ENCODE results near the gene DPYSL5. TPM values are rescaled to one million over a fixed set of nuclear protein-coding genes. Genes with fewer than 3 reads are reported as not detected.

Gene DPYSL5
- total RNA-seq, 6 experiments from 2014 or later, result not detected

DNA sequence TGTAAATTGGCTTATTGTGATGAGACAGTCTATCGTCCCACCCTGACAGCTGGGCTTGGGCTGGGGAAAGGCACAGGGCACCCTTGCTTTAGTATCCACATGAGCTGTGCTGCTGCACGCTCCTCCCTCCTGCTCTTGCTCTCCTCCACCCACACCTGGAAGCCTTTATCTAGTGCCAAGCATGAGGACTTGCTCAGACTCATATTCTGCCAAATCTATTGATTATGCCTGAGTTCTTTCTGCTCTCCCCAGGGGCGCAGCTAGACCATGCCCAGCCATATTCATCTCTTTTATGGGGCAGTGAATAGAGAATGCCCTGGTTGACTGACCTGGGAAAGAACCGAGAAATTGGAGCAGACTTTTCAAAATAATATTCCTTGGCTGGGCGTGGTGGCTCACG is 29.0 kb upstream of the DPYSL5 start:
- H3K4me1 ChIP-seq, result no peaks in the 10 kb centered on the region
- H3K4me3 ChIP-seq, result no peak overlapping the region
- ATAC-seq, result no peak
- DNase-seq, result no peak
- no peaks in the 10 kb centered on the region for H3K36me3 ChIP-seq
- no peaks in the 10 kb centered on the region for H3K27me3 ChIP-seq
- intact Hi-C loops (cut with DNase I), result no loop called here
- no peak overlapping the region for H3K27ac ChIP-seq
- no peaks in the 10 kb centered on the region for H3K9me3 ChIP-seq
- WGBS (ENCODE audit: insufficient coverage, low coverage, low lambda C conversion rate, missing lambda C conversion rate), result 47% methylated on average over 5 of the region's 6 CpGs
- no peak for TF ChIP-seq CTCF (IDR thresholded peaks at IDR 0.05)
- TF ChIP-seq POLR2A (IDR thresholded peaks at IDR 0.05), result no peak

GRCh38 chr2:26820932-26821331 is 27.0 kb upstream of the DPYSL5 start:
- WGBS (ENCODE audit: insufficient coverage, low coverage, low lambda C conversion rate, missing lambda C conversion rate), result 60% methylated on average over 7 of the region's 7 CpGs
- no peak overlapping the region for H3K4me3 ChIP-seq
- ATAC-seq (no peak), DNase-seq (no peak)
- H3K27me3 ChIP-seq, result no peaks in the 10 kb centered on the region
- no peaks in the 10 kb centered on the region for H3K36me3 ChIP-seq
- no peaks in the 10 kb centered on the region for H3K4me1 ChIP-seq
- no peak overlapping the region for H3K27ac ChIP-seq
- no peaks in the 10 kb centered on the region for H3K9me3 ChIP-seq
- intact Hi-C loops (cut with DNase I), result no loop called here
- TF ChIP-seq CTCF (IDR thresholded peaks at IDR 0.05) (no peak), POLR2A (IDR thresholded peaks at IDR 0.05) (no peak)

- Histone ChIP-seq H3K27ac (no peak overlapping the region), H3K27me3 (no peaks in the 10 kb centered on the region), H3K9me3 (no peaks in the 10 kb centered on the region), H3K4me1 (no peaks in the 10 kb centered on the region), H3K4me3 (no peak overlapping the region), H3K36me3 (no peaks in the 10 kb centered on the region)
- intact Hi-C loops (cut with DNase I), result no loop called here
- 88% methylated on average over 6 of the region's 6 CpGs for WGBS (ENCODE audit: insufficient coverage, low coverage, low lambda C conversion rate, missing lambda C conversion rate)
- TF ChIP-seq POLR2A (IDR thresholded peaks at IDR 0.05) (no peak), CTCF (IDR thresholded peaks at IDR 0.05) (no peak)
- DNase-seq (no peak), ATAC-seq (no peak)
Observed at GRCh38 chr2:26822877-26823276, 25.1 kb upstream of the DPYSL5 start.

DNA sequence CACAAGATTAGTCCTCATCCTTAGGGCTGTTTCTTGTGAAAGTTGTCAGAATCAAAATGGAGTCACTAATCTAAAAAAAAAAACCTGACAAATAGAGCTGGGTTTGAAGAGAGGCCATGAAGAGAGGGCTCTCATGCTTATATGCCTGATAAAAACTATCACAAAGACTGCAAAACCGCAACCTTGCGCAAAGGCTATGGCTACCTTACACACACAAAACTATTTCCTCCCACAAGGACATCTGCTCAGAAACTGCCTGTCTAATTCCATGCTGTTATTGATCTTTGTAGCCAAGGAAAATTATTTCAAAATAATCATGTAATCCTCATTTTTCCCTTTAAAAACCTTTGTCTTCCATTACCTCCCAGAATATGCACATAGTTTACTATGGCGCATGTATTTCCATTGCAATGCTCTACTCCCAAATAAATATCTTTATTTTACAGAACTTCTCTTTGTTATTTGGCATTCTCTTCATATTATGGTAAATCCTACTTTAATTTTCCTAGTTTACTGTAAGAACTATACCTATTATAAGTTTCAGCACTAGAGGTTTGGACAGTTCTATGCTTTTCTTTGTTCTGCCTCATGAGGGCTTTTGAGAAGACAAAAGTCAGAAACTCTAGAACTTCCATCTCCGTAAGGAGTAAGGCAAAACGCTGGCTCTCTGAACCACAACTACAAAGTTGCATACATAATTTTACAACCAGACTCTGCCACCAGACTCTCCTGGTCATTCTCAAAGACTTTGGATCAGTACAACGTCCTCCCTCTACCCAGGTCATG is 9.6 kb upstream of the DPYSL5 start:
- intact Hi-C loops (cut with DNase I), result no loop called here
- H3K9me3 ChIP-seq, result no peaks in the 10 kb centered on the region
- no peak overlapping the region for H3K27ac ChIP-seq
- no peaks in the 10 kb centered on the region for H3K27me3 ChIP-seq
- no peaks in the 10 kb centered on the region for H3K36me3 ChIP-seq
- no peaks in the 10 kb centered on the region for H3K4me1 ChIP-seq
- no peak overlapping the region for H3K4me3 ChIP-seq
- DNase-seq (no peak), ATAC-seq (no peak)
- 52% methylated on average over 6 of the region's 6 CpGs for WGBS (ENCODE audit: insufficient coverage, low coverage, low lambda C conversion rate, missing lambda C conversion rate)
- TF ChIP-seq CTCF (IDR thresholded peaks at IDR 0.05), result no peak
- TF ChIP-seq POLR2A (IDR thresholded peaks at IDR 0.05), result no peak

All from right lobe of liver (tissue), 6 donors.